K562 (cell line): ENCODE measurements around the gene VWA1. TPM values are rescaled to one million over a fixed set of nuclear protein-coding genes. Genes with fewer than 3 reads are reported as not detected.

Experiments used
- ATAC-seq: fragments of 200-7000 bp; cut with Tn5 transposase; 3 replicates; pipeline ENCODE4 v1.9.1; 2020; ENCODE audit warnings: moderate library complexity
- BruUV-seq: library from RNA; stranded (reverse); fragments of 400-500 nt; replicated peaks from 2 replicates; lab custom pipeline; 2021; lab: Mats Ljungman, UMichigan
- CTCF ChIA-PET: fragments of 300-600 bp; formaldehyde crosslinking; extraction: SDS; loops from one replicate; lab custom pipeline; 2021; ENCODE audit warnings: low intra/inter-chr PET ratio; lab: Yijun Ruan, JAX
- POLR2A ChIA-PET: fragments of 300-600, 350-650 bp; sonication (Branson Sonifier 250); formaldehyde crosslinking; extraction: SDS; loops from one replicate; lab custom pipeline; 2021; ENCODE audit warnings: antibody characterized with exemption, inconsistent platforms; lab: Yijun Ruan, JAX
- DNase-seq, 4 experiments: peaks; one replicate each; pipeline versions ENCODE4 v3.0.0 to v3.0.0-alpha.2; 2011 to 2018; ENCODE audit warnings: low spot score in 3 of 4, mixed read lengths in 3 of 4; ENCODE audit errors: extremely low read depth in 1 of 4
- FAIRE-seq: peaks from 2 replicates; lab custom pipeline; 2011; peaks lifted over from hg19 to GRCh38; lab: Jason Lieb, UNC
- H2AFZ ChIP-seq: 2 replicates; pipeline ENCODE4 v1.6.0; 2011; ENCODE audit warnings: low read depth, low read length, control low read depth, inconsistent platforms
- H3K27ac ChIP-seq: fragments of 200-600 bp; 3 replicates; pipeline ENCODE4 v1.8.0; 2011; ENCODE audit warnings: low read depth, mild to moderate bottlenecking, control low read depth, inconsistent platforms, low read length, moderate library complexity, mixed read lengths; ENCODE audit errors: extremely low read depth
- H3K27me3 ChIP-seq, 2 experiments: fragments of 300-600 bp in 1 of 2; 2 replicates in 1 of 2; 3 replicates in 1 of 2; pipeline versions ENCODE4 v1.6.0 to v1.8.0; 2011; ENCODE audit warnings: inconsistent platforms in 2 of 2, low read length in 2 of 2, mild to moderate bottlenecking in 1 of 2, mixed read lengths in 1 of 2, moderate library complexity in 1 of 2; ENCODE audit not compliant: control insufficient read depth in 2 of 2, insufficient read depth in 2 of 2
- H3K36me3 ChIP-seq: fragments of 300-600 bp; 3 replicates; pipeline ENCODE4 v1.8.0; 2011; ENCODE audit warnings: mild to moderate bottlenecking, low read length, inconsistent platforms; ENCODE audit not compliant: control insufficient read depth, insufficient read depth
- H3K4me1 ChIP-seq, 2 experiments: fragments of 200-600 bp in 1 of 2; replicated peaks in 1 of 2; 2 replicates in 1 of 2; 3 replicates in 1 of 2; pipeline versions ENCODE4 v1.5.1 to v1.8.0; 2011; ENCODE audit warnings: inconsistent platforms in 2 of 2, low read length in 2 of 2, mild to moderate bottlenecking in 1 of 2, mixed read lengths in 1 of 2, moderate library complexity in 1 of 2; ENCODE audit not compliant: control insufficient read depth in 2 of 2, insufficient read depth in 2 of 2
- H3K4me2 ChIP-seq: 2 replicates; pipeline ENCODE4 v1.6.1; 2011; ENCODE audit warnings: low read length, control low read depth, inconsistent platforms, mixed read lengths; ENCODE audit not compliant: insufficient read depth
- H3K4me3 ChIP-seq: fragments of 200-600 bp; sonication (generic), shearing (Covaris generic); 2 replicates; pipeline ENCODE4 v1.5.1; 2016; ENCODE audit warnings: control low read depth, inconsistent platforms
- H3K79me2 ChIP-seq: fragments of 200-600 bp; 3 replicates; pipeline ENCODE4 v1.8.0; 2011; ENCODE audit warnings: low read length, inconsistent platforms; ENCODE audit not compliant: control insufficient read depth, insufficient read depth
- H3K9ac ChIP-seq, 2 experiments: 2 replicates each; pipeline versions ENCODE4 v1.6.0 to v1.6.1; 2011; ENCODE audit warnings: low read depth in 2 of 2, low read length in 2 of 2, control low read depth in 1 of 2, inconsistent platforms in 1 of 2, mild to moderate bottlenecking in 1 of 2, mixed read lengths in 1 of 2; ENCODE audit not compliant: insufficient read depth in 1 of 2
- H3K9me1 ChIP-seq: one replicate; pipeline ENCODE4 v1.6.0; 2011; ENCODE audit warnings: inconsistent platforms, mild to moderate bottlenecking, low read length, moderate library complexity; ENCODE audit not compliant: control insufficient read depth, insufficient read depth
- H3K9me3 ChIP-seq: replicated peaks from 2 replicates; pipeline ENCODE4 v1.5.1; 2011; ENCODE audit warnings: low read depth, low read length, inconsistent platforms; ENCODE audit not compliant: control insufficient read depth, insufficient read depth
- H4K20me1 ChIP-seq: replicated peaks from 2 replicates; pipeline ENCODE4 v1.6.1; 2011; ENCODE audit warnings: low read length, inconsistent platforms, mixed read lengths; ENCODE audit not compliant: control insufficient read depth, insufficient read depth
- BCOR ChIP-seq: fragments of 450-650 bp; IDR thresholded peaks from 2 replicates; pipeline ENCODE4 v1.6.1; 2016
- NKRF ChIP-seq: fragments of 450-650 bp; IDR thresholded peaks from 2 replicates; pipeline ENCODE4 v1.6.1; 2016; ENCODE audit warnings: borderline replicate concordance
- NR2C1 ChIP-seq, 2 experiments: fragments of 450-650 bp; IDR thresholded peaks; 2 replicates each; pipeline ENCODE4 v1.6.1; 2017; ENCODE audit warnings: mild to moderate bottlenecking in 2 of 2, antibody characterized with exemption in 1 of 2, inconsistent platforms in 1 of 2, missing compliant biosample characterization in 1 of 2, missing genetic modification characterization in 1 of 2
- PBX2 ChIP-seq, 2 experiments: IDR thresholded peaks in 1 of 2; conservative IDR thresholded peaks in 1 of 2; 2 replicates each; pipeline ENCODE4 v1.6.1; 2016; ENCODE audit warnings: low read depth in 2 of 2, mild to moderate bottlenecking in 1 of 2, missing compliant biosample characterization in 1 of 2, missing genetic modification characterization in 1 of 2, moderate library complexity in 1 of 2
- WGBS: fragments of 100-300 bp; shearing (Covaris generic); methylation state at CpG from one replicate; pipeline ENCODE4 v1.1.6; 2016; ENCODE audit warnings: low coverage, mixed read lengths; ENCODE audit not compliant: insufficient coverage; ENCODE audit errors: missing lambda C conversion rate; 5-methylcytosine and 5-hydroxymethylcytosine counted together
- in situ Hi-C: fragments of 300-500 bp; cut with MboI; formaldehyde crosslinking; loops from 4 replicates; pipeline ENCODE4 v1.15.0; 2018; ENCODE audit warnings: inconsistent platforms, mixed read lengths
- intact Hi-C: fragments of 100-400 bp; cut with micrococcal nuclease; formaldehyde crosslinking; loops from 2 replicates; pipeline ENCODE4 v1.14.2; 2022
- polyA plus RNA-seq, 8 experiments: library from polyadenylated mRNA; depleted of rRNA in 4 of 8; stranded (reverse) in 5 of 8; unstranded in 3 of 8; fragments of >200 nt; fragmentation: Nextera tagmentation in 2 of 8; fragmentation: Illumina TruSeq in 1 of 8; extraction: Ambion mirVana in 2 of 8; extraction: Trizol in 1 of 8; gene quantifications; 2 replicates each; pipeline versions ENCODE4 v1.2.1 to v1.2.3, GENCODE V29; 2011 to 2014; ENCODE audit warnings: inconsistent platforms in 1 of 8, missing spikeins in 1 of 8
- total RNA-seq, 7 experiments: library from RNA; depleted of rRNA in 6 of 7; stranded (reverse); fragments of >200 nt in 6 of 7; fragmentation: Illumina TruSeq in 2 of 7; extraction: Trizol in 2 of 7; gene quantifications; 2 replicates each; pipeline versions ENCODE4 v1.2.1 to v1.2.3, GENCODE V29; 2011 to 2021; ENCODE audit warnings: low replicate concordance in 1 of 7

Gene VWA1
- total and polyA plus RNA-seq, 9 of the 15 experiments (the other 6 are each of a cell fraction or from before 2014, with no cell fraction given) = 0.01 to 6.4 (median 0.85) TPM

- H3K4me1 ChIP-seq = peaks cover 4 to 52% of the 10 kb centered on the region in 2 experiments
These were observed 9.6 kb upstream of the VWA1 start for GRCh38 chr1:1425753-1426495.

More at GRCh38 chr1:1425753-1426495, 9.6 kb upstream of the VWA1 start:
- in situ Hi-C loops (no loop called here), intact Hi-C loops (no loop called here)
- H3K27ac ChIP-seq = no peak overlapping the region
- no peaks in the 10 kb centered on the region for H4K20me1 ChIP-seq
- no peaks in the 10 kb centered on the region for H3K9me1 ChIP-seq
- WGBS = 64% methylated on average over 29 of the region's 33 CpGs
- H3K79me2 ChIP-seq = no peaks in the 10 kb centered on the region
- no peaks in the 10 kb centered on the region for H3K9me3 ChIP-seq
- TF ChIP-seq NR2C1 (IDR thresholded peaks at IDR 0.05) (peak; percentile 31; the same call in 1 of the 2 replicates), NR2C1 (tag; IDR thresholded peaks at IDR 0.05) (peak; percentile 36; the same call in 1 of the 2 replicates), NKRF (no peak), BCOR (no peak), PBX2 (CRISPR knock-in tag; IDR thresholded peaks at IDR 0.05; ENCODE audit: low read depth) (no peak), PBX2 (tag; conservative IDR thresholded peaks at IDR 0.05; ENCODE audit: low read depth) (no peak)
- no peak for FAIRE-seq
- BruUV-seq = no TSS peak
- CTCF ChIA-PET = no interaction called here
- POLR2A ChIA-PET = interaction anchor here (0.6 to 1.8 kb wide), 2 partner anchors 17 to 18 kb away, joined by 4 read pairs; no protein-coding TSS in a partner anchor
- DNase-seq = peak in 1 of 4 experiments; percentile 66
- H2AFZ ChIP-seq = no peak overlapping the region
- ATAC-seq = peak; percentile 47
- H3K27me3 ChIP-seq = no peaks in the 10 kb centered on the region
- H3K4me2 ChIP-seq = no peak overlapping the region
- no peaks in the 10 kb centered on the region for H3K36me3 ChIP-seq
- H3K4me3 ChIP-seq = no peak overlapping the region
- peak overlapping the region in 1 of 2 experiments; percentile 74; a peak in 2 of 4 replicates for H3K9ac ChIP-seq
